ENCODE results near the gene RRM2.

DNA sequence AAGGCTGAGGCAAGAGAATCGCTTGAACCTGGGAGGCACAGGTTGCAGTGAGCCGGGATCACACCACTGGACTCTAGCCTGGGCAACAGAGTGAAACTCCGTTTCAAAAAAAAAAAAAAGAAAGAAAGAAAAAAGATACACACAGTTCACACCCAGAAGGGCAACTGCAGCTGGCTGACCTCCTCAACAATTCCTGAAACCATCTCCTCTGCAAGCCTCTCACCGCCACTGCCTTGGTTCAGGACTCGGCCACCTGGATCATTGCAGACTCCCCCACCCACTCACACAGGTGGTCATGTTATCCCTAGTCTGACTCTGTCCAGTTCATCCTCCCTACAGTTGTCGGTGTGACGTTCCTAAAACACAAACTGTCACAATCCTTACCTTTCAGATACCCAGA, 44.5 kb upstream of the RRM2 start:
- TF ChIP-seq, protein P1, sequence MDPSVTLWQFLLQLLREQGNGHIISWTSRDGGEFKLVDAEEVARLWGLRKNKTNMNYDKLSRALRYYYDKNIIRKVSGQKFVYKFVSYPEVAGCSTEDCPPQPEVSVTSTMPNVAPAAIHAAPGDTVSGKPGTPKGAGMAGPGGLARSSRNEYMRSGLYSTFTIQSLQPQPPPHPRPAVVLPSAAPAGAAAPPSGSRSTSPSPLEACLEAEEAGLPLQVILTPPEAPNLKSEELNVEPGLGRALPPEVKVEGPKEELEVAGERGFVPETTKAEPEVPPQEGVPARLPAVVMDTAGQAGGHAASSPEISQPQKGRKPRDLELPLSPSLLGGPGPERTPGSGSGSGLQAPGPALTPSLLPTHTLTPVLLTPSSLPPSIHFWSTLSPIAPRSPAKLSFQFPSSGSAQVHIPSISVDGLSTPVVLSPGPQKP (IDR thresholded peaks at IDR 0.05; ENCODE audit: borderline replicate concordance, low read depth, low read length): no peak
- no peak for TF ChIP-seq MXI1 (IDR thresholded peaks at IDR 0.05; ENCODE audit: borderline replicate concordance, low read depth, low read length)
- TF ChIP-seq, protein P2, sequence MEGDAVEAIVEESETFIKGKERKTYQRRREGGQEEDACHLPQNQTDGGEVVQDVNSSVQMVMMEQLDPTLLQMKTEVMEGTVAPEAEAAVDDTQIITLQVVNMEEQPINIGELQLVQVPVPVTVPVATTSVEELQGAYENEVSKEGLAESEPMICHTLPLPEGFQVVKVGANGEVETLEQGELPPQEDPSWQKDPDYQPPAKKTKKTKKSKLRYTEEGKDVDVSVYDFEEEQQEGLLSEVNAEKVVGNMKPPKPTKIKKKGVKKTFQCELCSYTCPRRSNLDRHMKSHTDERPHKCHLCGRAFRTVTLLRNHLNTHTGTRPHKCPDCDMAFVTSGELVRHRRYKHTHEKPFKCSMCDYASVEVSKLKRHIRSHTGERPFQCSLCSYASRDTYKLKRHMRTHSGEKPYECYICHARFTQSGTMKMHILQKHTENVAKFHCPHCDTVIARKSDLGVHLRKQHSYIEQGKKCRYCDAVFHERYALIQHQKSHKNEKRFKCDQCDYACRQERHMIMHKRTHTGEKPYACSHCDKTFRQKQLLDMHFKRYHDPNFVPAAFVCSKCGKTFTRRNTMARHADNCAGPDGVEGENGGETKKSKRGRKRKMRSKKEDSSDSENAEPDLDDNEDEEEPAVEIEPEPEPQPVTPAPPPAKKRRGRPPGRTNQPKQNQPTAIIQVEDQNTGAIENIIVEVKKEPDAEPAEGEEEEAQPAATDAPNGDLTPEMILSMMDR (conservative IDR thresholded peaks at IDR 0.05; ENCODE audit: low read depth, low read length): no peak
- TF ChIP-seq RFX5 (IDR thresholded peaks at IDR 0.05; ENCODE audit: low read depth, low read length): no peak
- TF ChIP-seq SMC3 (IDR thresholded peaks at IDR 0.05; ENCODE audit: low read depth, low read length): no peak
- no peak for TF ChIP-seq BHLHE40 (IDR thresholded peaks at IDR 0.05; ENCODE audit: low read depth, low read length)
